Epithelial cell of proximal tubule (primary cell): ENCODE measurements around the gene KHK. TPM values are rescaled to one million over a fixed set of nuclear protein-coding genes. Genes with fewer than 3 reads are reported as not detected.

Experiments
- DNase-seq: peaks from one replicate; pipeline ENCODE4 v3.0.0-alpha.2; 2011; ENCODE audit warnings: low read depth
- H3K4me3 ChIP-seq: 2 replicates; pipeline ENCODE4 v1.5.1; 2011; ENCODE audit warnings: low read depth, mild to moderate bottlenecking, low read length
- CTCF ChIP-seq: conservative IDR thresholded peaks from 2 replicates; pipeline ENCODE4 v1.5.1; 2012; ENCODE audit warnings: low read depth, mild to moderate bottlenecking, low read length
- total RNA-seq: library from RNA; depleted of rRNA; stranded (reverse); fragments of >200 nt; gene quantifications from 2 replicates; pipeline ENCODE4 v1.2.3, GENCODE V29; 2015

Gene KHK
- total RNA-seq, 1 donor from 2014 or later: 6.1 TPM

DNA sequence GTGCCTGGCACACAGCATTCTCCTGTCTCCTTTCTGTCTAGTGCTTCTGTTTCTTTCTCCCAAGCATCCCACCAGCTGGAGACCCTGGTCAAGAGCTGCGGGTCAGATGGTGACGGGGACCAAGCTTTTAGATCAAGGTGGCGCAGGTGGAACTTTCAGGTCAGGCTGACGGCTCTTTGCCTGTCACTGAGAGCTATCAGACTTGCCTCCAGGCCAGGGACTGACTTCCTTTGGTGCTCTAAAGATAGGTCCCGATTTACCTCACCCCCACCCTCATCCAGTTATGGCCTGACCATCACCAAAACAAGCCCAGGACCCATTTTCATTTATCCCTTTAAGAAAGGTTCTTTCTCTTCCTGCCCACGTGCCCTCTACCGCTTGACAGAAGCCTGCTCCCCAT is 9.3 kb upstream of the KHK start:
- no peak for DNase-seq
- no peak overlapping the region for H3K4me3 ChIP-seq
- TF ChIP-seq CTCF: no peak

DNA sequence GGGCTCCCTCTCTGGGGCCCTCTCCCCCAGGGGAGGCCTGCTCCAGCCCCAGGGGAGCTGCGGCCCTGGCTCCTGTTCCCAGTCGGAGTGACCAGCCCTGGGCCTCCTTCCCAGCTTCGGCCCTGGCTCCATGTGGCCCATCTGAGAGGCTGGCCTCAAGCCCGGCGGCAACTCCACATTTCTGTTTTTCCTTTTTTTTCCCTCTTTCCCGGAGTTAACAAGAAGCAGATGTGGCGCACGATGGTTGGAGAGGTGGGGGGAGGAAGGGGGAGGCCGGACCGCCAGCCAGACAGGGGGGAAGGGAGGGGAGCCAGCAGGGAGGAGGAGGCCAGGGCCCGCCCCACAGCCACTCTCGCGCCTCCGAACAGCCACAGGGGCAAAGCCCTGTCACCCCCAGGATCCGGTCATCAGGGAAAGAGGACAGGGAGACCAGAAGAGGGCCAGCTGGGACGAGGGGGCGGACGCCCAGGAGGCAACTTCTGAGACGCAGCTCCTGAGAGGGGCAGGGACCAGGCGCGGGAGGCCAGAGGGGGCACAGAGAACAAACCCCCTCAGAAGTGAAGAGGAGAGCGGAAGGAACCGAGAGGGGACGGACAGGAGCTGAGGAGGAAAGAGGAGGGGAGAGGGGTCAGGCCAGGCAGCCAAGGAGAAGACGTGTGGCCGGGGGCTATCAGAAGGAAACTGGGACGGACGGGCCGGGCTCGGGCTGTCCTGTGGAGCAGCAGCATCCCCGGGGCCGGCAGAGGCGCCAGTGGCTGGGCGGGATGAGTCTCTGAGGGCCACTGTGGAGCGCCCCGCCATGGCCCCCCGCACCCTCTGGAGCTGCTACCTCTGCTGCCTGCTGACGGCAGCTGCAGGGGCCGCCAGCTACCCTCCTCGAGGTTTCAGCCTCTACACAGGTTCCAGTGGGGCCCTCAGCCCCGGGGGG is 8.0 kb upstream of the KHK start, which contains the start of gene EMILIN1:
Gene EMILIN1, plus strand, starts transcription at position 349 of the 928 bp plus-strand sequence. Its CDS starts 451 bp downstream, at position 800.
- no peak within 1 kb of the TSS for H3K4me3 ChIP-seq
- no peak for DNase-seq
- TF ChIP-seq CTCF: no peak

GRCh38 chr2:27079233-27080139 is 7.1 kb upstream of the KHK start:
- no peak for DNase-seq
- H3K4me3 ChIP-seq: no peak overlapping the region
- TF ChIP-seq CTCF: no peak

DNA sequence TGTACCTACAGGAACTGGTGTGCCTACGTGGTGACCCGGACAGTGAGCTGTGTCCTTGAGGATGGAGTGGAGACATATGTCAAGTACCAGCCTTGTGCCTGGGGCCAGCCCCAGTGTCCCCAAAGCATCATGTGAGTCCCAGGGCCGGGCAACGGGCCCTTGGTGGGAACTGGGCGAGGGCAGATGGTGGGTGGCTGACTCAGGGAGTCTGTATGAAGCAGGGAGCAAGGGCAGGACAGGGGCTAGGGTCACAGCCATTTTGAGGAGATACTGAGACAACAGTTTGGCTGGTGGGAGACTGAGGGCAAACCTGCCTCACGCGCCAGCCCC is 6.5 kb upstream of the KHK start:
- no peak for DNase-seq
- TF ChIP-seq CTCF: no peak
- H3K4me3 ChIP-seq: no peak overlapping the region

DNA sequence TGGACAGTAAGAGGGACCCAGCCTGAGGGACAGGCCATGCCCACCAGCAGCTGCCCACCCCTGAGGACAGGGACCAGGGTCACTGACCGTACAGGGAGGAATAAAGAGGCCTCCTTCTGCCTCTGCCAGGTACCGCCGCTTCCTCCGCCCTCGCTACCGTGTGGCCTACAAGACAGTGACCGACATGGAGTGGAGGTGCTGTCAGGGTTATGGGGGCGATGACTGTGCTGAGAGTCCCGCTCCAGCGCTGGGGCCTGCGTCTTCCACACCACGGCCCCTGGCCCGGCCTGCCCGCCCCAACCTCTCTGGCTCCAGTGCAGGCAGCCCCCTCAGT is 6.0 kb upstream of the KHK start:
- TF ChIP-seq CTCF: no peak
- DNase-seq: no peak
- no peak overlapping the region for H3K4me3 ChIP-seq

GRCh38 chr2:27081984-27082772 is 4.4 kb upstream of the KHK start:
- H3K4me3 ChIP-seq: no peak overlapping the region
- DNase-seq: no peak
- no peak for TF ChIP-seq CTCF
